HG02840 (cell line): ENCODE data around the gene UBE2H.

ENCODE experiments used
- ATAC-seq: cut with Tn5 transposase; IDR thresholded peaks from one replicate; pipeline ENCODE4 v1.9.1; 2021; ENCODE audit warnings: mild to moderate bottlenecking, moderate library complexity, moderate number of reproducible peaks; ENCODE audit not compliant: unreplicated experiment, low FRiP score

The UBE2H gene

DNA sequence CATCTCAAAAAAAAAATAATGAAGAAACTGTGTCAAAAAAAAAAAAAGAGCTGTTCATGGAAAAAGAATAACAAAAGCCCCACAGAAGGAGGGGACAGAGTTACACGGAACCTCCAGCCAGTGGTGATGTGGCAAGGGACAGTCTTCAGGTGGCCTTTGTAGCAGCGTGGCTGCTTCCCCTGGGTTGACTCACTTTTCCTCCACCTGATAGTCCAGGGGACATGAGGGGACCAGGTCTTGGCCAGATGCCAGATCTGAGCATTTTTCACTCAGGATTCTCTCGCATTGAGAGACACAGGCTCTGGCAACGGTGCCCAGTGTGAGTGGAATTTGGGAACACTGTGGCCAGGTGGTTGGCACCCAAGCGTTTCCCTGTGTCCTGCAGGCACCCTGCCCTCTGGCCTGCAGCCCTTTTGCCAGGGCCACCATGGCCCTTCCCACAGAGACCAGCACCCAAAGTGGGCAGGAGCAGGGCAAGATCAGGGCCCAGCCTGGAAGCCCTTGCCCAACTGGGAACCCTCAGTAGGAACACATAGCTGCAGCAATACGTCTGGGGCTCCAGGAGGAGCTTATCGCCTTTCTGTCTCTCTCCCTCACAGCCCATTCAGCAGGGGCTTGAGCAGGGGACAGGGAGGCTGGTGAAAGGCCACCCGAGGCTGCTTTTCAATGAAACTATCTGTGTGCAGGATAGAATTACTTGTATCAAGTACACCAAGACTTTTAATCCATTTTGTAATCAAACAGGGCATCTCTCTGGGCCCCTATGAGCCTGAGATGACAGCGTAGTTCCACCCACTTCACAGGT is 159.1 kb downstream of the UBE2H start:
- no peak for ATAC-seq

DNA sequence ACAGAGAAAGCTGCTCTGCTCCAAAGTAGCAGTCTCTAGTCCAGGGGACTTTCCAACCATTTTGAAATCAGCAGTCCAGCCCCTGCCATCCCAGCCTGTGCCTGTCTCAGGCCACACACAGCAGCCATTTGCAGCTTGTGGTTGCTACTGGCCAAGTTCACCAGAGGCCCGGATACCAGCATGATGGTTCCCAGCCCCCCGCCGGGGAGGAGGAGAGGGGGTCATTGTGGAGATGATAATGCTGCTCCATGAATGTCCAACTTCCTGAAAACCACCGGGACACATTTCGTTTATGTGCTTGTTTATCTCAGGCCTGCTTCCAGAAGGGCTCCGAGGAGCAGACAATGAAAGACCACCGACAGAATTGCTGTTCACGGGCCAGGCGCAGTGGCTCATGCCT is 160.0 kb downstream of the UBE2H start:
- no peak for ATAC-seq

- ATAC-seq, result no peak
These were observed 162.6 kb downstream of the UBE2H start for GRCh38 chr7:129790136-129790535.

DNA sequence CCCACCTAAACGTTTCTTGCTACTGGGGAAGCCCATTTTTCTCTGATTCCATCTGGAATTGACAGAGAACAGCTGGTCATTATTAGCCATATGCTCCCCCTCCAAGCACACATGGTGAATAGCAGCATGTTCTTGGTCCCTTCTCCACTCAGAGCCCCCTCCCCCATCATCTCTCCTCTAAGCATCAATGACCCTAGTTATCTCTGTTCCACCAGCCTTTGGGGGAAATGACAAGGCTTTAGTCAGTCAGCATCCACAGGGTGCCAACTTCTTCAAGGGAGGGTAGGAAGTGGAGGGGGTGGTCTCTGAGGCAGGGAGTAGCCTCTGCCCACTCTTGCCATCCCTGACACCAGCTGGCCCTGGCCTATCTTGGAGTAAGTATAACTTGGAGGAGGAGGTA is 163.1 kb downstream of the UBE2H start:
- ATAC-seq, result no peak

DNA sequence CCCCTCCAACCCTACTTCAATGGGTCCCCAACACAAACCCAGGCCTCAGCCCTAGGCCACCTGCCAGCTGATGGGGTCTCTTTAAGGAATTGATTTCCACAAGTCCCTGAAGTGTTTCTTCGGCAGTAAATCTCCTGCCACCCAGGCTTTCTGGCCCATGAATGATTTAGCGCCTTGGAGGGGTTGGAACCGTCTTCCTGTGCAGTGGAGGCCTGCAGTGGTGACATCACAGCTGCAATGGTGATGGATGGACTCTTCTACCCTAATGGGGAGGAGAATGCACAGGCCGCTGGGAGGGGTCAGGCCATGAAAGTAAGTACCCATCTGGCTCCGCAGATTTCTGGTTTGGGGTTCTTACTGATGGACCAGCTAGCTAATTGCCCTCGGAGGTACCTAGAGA is 163.8 kb downstream of the UBE2H start:
- ATAC-seq, result no peak

DNA sequence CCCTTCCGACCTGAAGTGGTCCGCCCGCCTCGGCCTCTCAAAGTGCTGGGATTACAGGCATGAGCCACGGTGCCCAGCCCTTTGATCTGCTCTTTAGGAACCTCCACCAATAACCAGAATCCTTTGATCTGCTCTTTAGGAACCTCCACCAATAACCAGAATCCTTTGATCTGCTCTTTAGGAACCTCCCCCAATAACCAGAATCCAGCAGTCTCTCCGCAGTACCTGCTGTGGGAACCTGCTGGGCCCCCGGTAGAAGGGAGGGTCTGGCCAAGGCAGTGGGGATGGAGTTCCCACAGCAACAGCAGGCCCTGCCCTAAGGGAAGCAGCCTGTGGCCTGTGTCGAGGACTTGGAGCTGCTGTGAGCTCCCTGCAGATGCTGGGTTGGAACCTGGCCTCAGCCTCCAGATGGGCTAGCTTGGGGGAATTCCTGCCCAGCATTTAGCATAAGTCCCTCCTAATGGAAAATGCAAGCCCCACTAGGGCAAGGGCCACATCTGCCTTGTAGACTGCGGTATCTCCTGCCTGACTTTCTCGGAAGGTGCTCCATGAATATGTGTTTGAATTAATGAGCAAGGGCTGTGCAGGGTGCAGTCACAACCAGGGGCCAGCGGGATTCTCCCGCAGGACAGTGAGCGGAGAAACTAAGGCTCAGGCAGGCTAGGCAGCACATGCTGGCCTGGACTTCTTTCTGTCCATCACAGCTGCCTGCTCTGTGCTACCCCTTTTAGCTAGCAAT is 165.8 kb downstream of the UBE2H start:
- ATAC-seq, result no peak

- no peak for ATAC-seq
These were observed 166.9 kb downstream of the UBE2H start for GRCh38 chr7:129785685-129786514.

DNA sequence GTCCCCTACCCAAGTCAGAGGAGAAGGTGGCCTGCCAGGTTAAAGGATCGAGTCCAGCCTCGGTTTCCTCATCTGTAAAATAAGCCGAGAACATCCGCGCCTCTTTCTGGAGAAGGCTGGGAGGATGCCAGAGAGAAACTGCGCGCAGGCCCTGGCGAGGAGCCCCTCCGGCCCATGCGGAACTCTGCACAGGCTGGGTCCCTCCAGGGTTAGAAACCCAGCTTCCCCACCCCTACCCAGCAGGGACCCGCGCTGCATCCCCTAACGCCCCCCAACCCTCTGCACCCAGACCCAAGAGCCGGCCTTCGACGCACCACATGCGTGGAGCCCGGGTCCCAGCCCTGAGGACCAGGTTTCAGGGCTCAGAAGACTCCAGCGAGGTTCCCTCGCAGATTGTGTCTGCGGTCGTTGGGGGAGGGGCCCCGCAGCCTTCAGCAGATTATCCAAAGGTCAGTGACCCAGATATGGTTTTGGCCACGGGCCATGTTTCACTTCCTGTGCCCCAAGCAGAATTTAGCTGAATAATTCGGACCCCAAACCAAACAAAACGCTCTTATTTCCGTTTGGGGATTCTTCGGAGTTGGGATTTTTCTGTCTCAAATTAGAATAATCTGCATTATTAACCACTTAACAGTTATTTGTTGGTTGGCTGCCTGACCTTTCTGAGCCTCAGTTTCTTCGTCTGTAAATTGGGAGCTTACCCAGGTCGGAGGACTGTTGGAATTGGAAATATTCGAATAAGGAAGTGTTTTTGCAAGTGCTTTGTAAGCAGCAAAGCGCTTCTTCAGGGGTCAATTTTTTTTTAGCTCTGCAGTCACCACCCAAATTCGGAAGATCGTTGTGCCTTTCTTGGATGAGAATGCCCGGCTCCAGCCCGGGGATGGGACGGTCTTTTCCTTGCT is 167.7 kb downstream of the UBE2H start:
- no peak for ATAC-seq

GRCh38 chr7:129784437-129784782 is 168.3 kb downstream of the UBE2H start:
- ATAC-seq, result no peak

- ATAC-seq, result no peak
These were observed 169.2 kb downstream of the UBE2H start for GRCh38 chr7:129783584-129783919.

DNA sequence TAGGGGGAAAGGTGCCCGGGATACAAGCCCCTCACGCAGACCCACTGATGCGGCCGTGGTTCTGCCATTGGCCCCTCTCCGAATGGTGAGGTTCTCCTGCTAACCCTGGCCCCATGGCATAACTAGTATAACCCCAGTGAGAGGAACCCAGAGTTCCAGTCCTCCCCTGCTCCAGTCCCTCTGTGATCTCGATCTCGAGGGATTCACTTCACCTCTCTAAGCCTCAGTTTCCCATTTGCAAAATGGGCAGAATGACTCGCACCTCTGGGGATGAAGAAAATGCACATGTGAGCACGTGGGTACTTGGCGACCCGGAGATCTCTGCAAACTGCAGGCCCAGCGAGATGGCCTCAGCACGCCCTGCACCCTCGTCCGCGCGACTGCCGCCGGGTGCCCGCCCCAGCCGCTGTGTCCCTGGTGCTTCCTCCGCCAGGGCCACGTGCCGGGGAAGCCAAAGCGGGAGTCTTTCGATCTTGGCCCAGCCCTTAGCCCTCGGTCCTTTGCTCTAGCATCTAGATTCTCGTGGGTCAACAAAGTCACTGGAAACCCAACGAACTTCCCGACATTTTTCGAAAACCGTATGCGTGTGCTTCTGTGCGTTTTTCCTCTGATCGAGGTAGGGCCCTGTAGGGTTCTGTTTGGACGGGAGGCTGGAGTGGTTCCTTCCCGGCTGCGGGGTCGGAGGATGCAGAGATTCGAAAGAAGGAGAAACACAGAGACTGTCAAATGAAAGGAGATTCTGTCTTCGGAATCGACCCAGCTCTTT is 169.8 kb downstream of the UBE2H start:
- no peak for ATAC-seq

GRCh38 chr7:129781928-129782817 is 170.6 kb downstream of the UBE2H start:
- no peak for ATAC-seq

GRCh38 chr7:129780974-129781927 is 171.5 kb downstream of the UBE2H start:
- no peak for ATAC-seq
